Spleen (tissue), 11 donors: ENCODE measurements around the gene TUT7. TPM values are rescaled to one million over a fixed set of nuclear protein-coding genes. Genes with fewer than 3 reads are reported as not detected.
A peak's percentile ranks its signal among the peaks of the same experiment; 100 is the strongest.

ENCODE experiments used
- DNase-seq: peaks from one replicate; pipeline ENCODE4 v3.0.0-alpha.2; 2020
- H3K27ac ChIP-seq, 8 donors: fragments of 200-600 bp; sonication (generic) in 7 of 8; 1 replicate in 4 of 8; 2 replicates in 4 of 8; pipeline versions ENCODE4 v1.5.0 to v1.8.0; 2016 to 2021; ENCODE audit warnings: inconsistent platforms in 4 of 8, mild to moderate bottlenecking in 4 of 8, moderate library complexity in 1 of 8
- H3K27me3 ChIP-seq, 7 donors: fragments of 200-600 bp; sonication (generic) in 6 of 7; replicated peaks in 1 of 7; 1 replicate in 4 of 7; 2 replicates in 3 of 7; pipeline versions ENCODE4 v1.5.0 to v1.8.0; 2016 to 2021; ENCODE audit warnings: inconsistent platforms in 3 of 7, mild to moderate bottlenecking in 1 of 7
- H3K36me3 ChIP-seq, 6 donors: fragments of 200-600 bp; sonication (generic) in 5 of 6; 1 replicate in 4 of 6; 2 replicates in 2 of 6; pipeline versions ENCODE4 v1.5.0 to v1.8.0; 2016 to 2021; ENCODE audit warnings: inconsistent platforms in 2 of 6
- H3K4me1 ChIP-seq, 6 donors: fragments of 200-600 bp; sonication (generic) in 5 of 6; 1 replicate in 3 of 6; 2 replicates in 3 of 6; pipeline versions ENCODE4 v1.5.0 to v1.8.0; 2016 to 2021; ENCODE audit warnings: inconsistent platforms in 3 of 6
- H3K4me3 ChIP-seq, 8 donors: fragments of 200-600 bp; sonication (generic) in 7 of 8; 1 replicate in 4 of 8; 2 replicates in 4 of 8; pipeline versions ENCODE4 v1.5.0 to v1.8.0; 2016 to 2021; ENCODE audit warnings: inconsistent platforms in 4 of 8, mild to moderate bottlenecking in 4 of 8, moderate library complexity in 2 of 8
- H3K9me3 ChIP-seq, 8 donors: fragments of 200-600 bp; sonication (generic) in 7 of 8; 1 replicate in 4 of 8; 2 replicates in 4 of 8; pipeline versions ENCODE4 v1.5.0 to v1.8.0; 2016 to 2021; ENCODE audit warnings: inconsistent platforms in 4 of 8
- POLR2A ChIP-seq, 3 donors: fragments of 450-650 bp; IDR thresholded peaks; one replicate each; pipeline ENCODE4 v1.5.1; 2017; ENCODE audit warnings: antibody characterized with exemption in 3 of 3, mild to moderate bottlenecking in 1 of 3
- POLR2AphosphoS5 ChIP-seq, 3 donors: sonication (generic); formaldehyde crosslinking; IDR thresholded peaks; one replicate each; pipeline ENCODE4 v1.5.1; 2017; ENCODE audit warnings: antibody characterized with exemption in 3 of 3
- WGBS, 5 donors: extraction: QIAGEN DNeasy Blood & Tissue Kit in 3 of 5; methylation state at CpG; one replicate each; pipeline versions ENCODE4 v1.1.5 to v1.1.7; 2013 to 2018; 5-methylcytosine and 5-hydroxymethylcytosine counted together
- intact Hi-C: fragments of 100-400 bp; cut with DNase I; formaldehyde crosslinking; loops from one replicate; pipeline ENCODE4 v1.15.0; 2023; ENCODE audit warnings: low total_unique reads
- polyA plus RNA-seq, 3 donors: library from polyadenylated mRNA; stranded (reverse); fragments of 200-250 nt; gene quantifications; one replicate each; pipeline ENCODE4 v1.2.1, GENCODE V29; 2013
- total RNA-seq, 7 donors: library from RNA; depleted of rRNA in 3 of 7; stranded (reverse); fragments of >200 nt in 3 of 7; fragmentation: NEBNext Ultra II Directional in 4 of 7; extraction: Animal tissue kit (Norgen Biotek cat#: 25700) in 4 of 7; gene quantifications; one replicate each; pipeline versions ENCODE4 v1.1.0 to v1.2.1, GENCODE V29; 2016 to 2021
- TF ChIP-seq, protein P1 (sequence below), 11 experiments: fragments of 200-600 bp in 7 of 11; fragments of 450-650 bp in 4 of 11; sonication (generic) in 4 of 11; IDR thresholded peaks in 8 of 11; conservative IDR thresholded peaks in 3 of 11; 1 replicate in 7 of 11; 2 replicates in 4 of 11; pipeline versions ENCODE4 v1.4.0 to v1.8.0; 2016 to 2021; ENCODE audit warnings: antibody characterized with exemption in 11 of 11, inconsistent platforms in 4 of 11, mild to moderate bottlenecking in 1 of 11
- donor health status: healthy with polysubstance abuse.
- donor health status: DM: no; HTN: no; CAD: no; lungs with moderate emphysema.
- donor health status: DM: no; HTN: no; CAD: no.
- donor health status: Bipolar disorder and iron deficiency.
- donor health status: healthy.
- donor health status: DM: no; HTN: no; CAD: no.
- donor health status: DM: yes; HTN: yes; CAD: no.

TUT7 gene
- total and polyA plus RNA-seq, 10 donors, result 17.9 to 119 (median 58.8) TPM

DNA sequence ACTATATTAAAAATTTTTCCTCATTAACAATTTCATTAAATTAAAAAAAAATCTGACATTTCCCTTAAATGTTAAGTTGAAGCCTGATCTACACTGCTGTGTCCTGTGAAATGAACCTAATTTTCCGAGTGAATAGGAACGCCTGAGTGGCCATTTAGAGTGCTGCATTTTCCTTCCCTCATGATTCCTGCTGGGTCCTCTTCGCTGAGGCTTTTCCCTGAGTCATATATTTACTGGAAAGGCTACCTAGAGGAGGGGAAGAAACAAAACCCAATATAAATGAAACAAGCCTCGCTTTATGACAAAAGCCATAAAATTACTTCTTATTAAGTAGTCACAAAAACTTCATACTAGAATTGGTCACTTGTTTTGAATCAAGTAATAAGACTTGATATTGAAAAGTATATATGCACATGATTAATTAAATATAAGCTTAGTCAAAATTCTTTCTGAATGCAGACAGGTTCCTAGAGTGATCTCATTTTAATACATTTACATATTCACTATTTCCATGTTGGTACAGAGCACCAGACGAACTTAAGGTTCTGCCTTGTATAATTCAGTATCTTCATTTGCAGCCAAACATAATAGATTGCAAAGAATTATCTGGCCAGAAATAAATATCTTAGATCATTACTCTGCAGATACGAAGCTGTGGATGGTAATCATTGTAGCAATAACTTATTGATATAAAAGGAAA lies 65.6 kb downstream of the TUT7 start:
- peaks cover 0 to 18% (median 4%) of the 10 kb centered on the region in 6 donors for H3K4me1 ChIP-seq
- no peak for DNase-seq
- H3K27me3 ChIP-seq, result no peaks in the 10 kb centered on the region
- no peaks in the 10 kb centered on the region for H3K9me3 ChIP-seq
- peaks cover 0 to 65% (median 16%) of the 10 kb centered on the region in 6 donors for H3K36me3 ChIP-seq
- 92 to 96% (median 94%) methylated on average over 6 of the region's 6 CpGs for WGBS, 5 donors
- TF ChIP-seq, protein P1, sequence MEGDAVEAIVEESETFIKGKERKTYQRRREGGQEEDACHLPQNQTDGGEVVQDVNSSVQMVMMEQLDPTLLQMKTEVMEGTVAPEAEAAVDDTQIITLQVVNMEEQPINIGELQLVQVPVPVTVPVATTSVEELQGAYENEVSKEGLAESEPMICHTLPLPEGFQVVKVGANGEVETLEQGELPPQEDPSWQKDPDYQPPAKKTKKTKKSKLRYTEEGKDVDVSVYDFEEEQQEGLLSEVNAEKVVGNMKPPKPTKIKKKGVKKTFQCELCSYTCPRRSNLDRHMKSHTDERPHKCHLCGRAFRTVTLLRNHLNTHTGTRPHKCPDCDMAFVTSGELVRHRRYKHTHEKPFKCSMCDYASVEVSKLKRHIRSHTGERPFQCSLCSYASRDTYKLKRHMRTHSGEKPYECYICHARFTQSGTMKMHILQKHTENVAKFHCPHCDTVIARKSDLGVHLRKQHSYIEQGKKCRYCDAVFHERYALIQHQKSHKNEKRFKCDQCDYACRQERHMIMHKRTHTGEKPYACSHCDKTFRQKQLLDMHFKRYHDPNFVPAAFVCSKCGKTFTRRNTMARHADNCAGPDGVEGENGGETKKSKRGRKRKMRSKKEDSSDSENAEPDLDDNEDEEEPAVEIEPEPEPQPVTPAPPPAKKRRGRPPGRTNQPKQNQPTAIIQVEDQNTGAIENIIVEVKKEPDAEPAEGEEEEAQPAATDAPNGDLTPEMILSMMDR (IDR thresholded peaks at IDR 0.05 in 8 of 11, conservative IDR thresholded peaks at IDR 0.05 in 3 of 11), result no peak
- no peak for TF ChIP-seq POLR2A (IDR thresholded peaks at IDR 0.05)
- no peak for TF ChIP-seq POLR2AphosphoS5 (IDR thresholded peaks at IDR 0.05)
- no peak overlapping the region for H3K4me3 ChIP-seq
- intact Hi-C loops, result no loop called here
- H3K27ac ChIP-seq, result no peak overlapping the region

DNA sequence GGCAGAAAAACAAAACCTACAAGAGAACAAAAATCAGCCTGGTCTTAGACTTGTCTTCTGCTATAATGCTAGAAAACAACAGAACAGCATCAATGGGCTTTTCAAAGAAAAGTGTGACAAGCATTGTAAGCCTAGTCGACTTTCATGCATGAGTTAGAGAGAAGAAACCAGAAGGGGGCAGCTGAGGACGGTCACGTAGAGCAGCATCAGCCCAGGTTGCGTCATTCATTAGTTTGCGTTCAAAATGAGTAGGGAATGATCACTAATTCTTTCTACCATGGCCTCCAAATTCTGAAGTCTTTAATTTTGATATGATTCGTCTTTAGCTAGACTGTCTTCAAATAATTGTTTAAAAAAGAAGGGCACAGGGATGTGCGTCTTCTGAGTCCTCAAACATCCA lies 67.2 kb downstream of the TUT7 start:
- no peak for DNase-seq
- no peak overlapping the region for H3K27ac ChIP-seq
- intact Hi-C loops, result no loop called here

DNA sequence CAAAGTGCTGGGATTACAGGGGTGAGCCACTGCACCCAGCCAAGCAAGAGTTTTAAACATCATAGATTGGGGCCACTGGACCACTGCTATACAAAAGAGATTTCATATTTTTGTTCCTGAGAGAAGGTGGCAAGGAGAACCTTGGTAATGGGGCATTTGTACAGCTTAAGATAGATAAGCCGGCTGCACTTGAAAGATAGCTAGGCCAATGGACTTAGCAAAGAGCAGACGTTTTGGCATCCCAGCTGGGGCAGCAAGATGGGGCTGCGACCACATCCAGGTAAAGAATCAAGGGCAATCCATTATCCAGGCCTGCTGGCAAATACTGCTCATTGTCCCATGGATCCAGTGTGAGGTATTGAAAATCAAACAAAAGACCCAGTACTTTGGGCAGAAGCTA lies 67.9 kb downstream of the TUT7 start:
- DNase-seq, result no peak
- Histone ChIP-seq H3K4me3 (no peak overlapping the region), H3K36me3 (peaks cover 0 to 44% (median 12%) of the 10 kb centered on the region in 6 donors), H3K27me3 (no peaks in the 10 kb centered on the region), H3K9me3 (no peaks in the 10 kb centered on the region), H3K4me1 (peaks cover 3 to 33% (median 18%) of the 10 kb centered on the region in 6 donors), H3K27ac (no peak overlapping the region)
- intact Hi-C loops, result no loop called here
- TF ChIP-seq, protein P1 (IDR thresholded peaks at IDR 0.05 in 8 of 11, conservative IDR thresholded peaks at IDR 0.05 in 3 of 11), result no peak
- TF ChIP-seq POLR2AphosphoS5 (IDR thresholded peaks at IDR 0.05) (no peak), POLR2A (IDR thresholded peaks at IDR 0.05) (no peak)
- WGBS, 5 donors, result 52 to 83% (median 58%) methylated on average over 3 of the region's 3 CpGs

More for the DNA sequence above, 67.2 kb downstream of the TUT7 start:
- Histone ChIP-seq H3K4me1 (peaks cover 0 to 28% (median 12%) of the 10 kb centered on the region in 6 donors), H3K36me3 (peaks cover 0 to 51% (median 12%) of the 10 kb centered on the region in 6 donors), H3K9me3 (no peaks in the 10 kb centered on the region), H3K4me3 (no peak overlapping the region), H3K27me3 (no peaks in the 10 kb centered on the region)
- TF ChIP-seq, protein P1 (IDR thresholded peaks at IDR 0.05 in 8 of 11, conservative IDR thresholded peaks at IDR 0.05 in 3 of 11), result peak in 1 of 11 experiments; percentile 15
- TF ChIP-seq POLR2AphosphoS5 (IDR thresholded peaks at IDR 0.05) (peak in 1 of 3 donors; percentile 42), POLR2A (IDR thresholded peaks at IDR 0.05) (no peak)
- WGBS, 5 donors, result 52 to 76% (median 62%) methylated on average over 7 of the region's 7 CpGs

DNA sequence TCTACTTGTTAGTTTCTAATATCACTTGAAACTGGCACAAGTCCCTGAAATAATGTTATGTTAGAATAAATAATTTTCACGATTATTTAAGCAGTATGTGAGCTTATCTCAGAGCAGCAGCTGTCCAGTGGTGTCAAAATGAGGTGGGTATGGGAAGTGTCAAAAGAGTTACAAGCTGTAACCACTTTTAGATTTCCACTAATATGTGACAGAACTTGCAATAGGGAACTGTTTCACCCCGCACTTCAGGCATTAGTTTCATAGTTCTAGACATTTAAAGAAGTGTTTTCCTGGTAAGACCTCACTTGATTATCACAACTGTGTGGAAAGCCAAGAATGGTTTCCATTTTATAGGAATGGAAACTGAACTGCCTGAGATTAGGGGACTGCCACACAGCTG lies 68.9 kb downstream of the TUT7 start:
- Histone ChIP-seq H3K4me3 (no peak overlapping the region), H3K27ac (peak overlapping the region in 3 of 8 donors; percentile 19 to 41 (median 31)), H3K36me3 (peaks cover 0 to 33% (median 12%) of the 10 kb centered on the region in 6 donors), H3K9me3 (no peaks in the 10 kb centered on the region), H3K4me1 (peaks cover 13 to 44% (median 28%) of the 10 kb centered on the region in 6 donors), H3K27me3 (no peaks in the 10 kb centered on the region)
- TF ChIP-seq POLR2AphosphoS5 (IDR thresholded peaks at IDR 0.05), result no peak
- TF ChIP-seq, protein P1 (IDR thresholded peaks at IDR 0.05 in 8 of 11, conservative IDR thresholded peaks at IDR 0.05 in 3 of 11), result no peak
- TF ChIP-seq POLR2A (IDR thresholded peaks at IDR 0.05), result no peak
- intact Hi-C loops, result no loop called here
- DNase-seq, result no peak
- WGBS, 5 donors, result 34 to 58% (median 44%) methylated on average over 2 of the region's 2 CpGs
